Measurements from ENCODE around the gene LRP1. TPM values are rescaled to one million over a fixed set of nuclear protein-coding genes. Genes with fewer than 3 reads are reported as not detected.

Gene LRP1
- total RNA-seq, 1 donor from 2014 or later: 591 TPM

DNA sequence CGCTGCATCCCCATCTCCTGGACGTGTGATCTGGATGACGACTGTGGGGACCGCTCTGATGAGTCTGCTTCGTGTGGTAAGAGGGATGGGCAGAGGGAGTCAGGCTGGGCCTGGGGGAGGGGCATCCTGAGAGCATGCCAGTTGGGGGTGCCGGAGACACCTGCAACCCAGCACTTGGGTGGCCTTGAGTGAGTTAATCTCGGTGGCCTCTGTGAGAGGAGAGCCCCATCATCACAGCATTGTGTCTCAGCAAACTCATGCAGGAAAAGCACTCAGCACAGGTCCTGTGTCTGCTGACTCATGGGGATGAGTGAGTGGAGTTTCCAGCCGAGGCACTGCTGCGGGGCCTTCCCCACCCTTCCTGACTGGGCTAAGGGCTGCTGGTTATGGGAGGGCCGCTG is 38.7 kb downstream of the LRP1 start:
- Mint-ChIP-seq H3K4me1 (ENCODE audit: unreplicated experiment) (peaks cover 16% of the 10 kb centered on the region), H3K9me3 (ENCODE audit: unreplicated experiment) (no peaks in the 10 kb centered on the region), H3K36me3 (ENCODE audit: unreplicated experiment) (peaks cover 69% of the 10 kb centered on the region), H3K27ac (ENCODE audit: unreplicated experiment) (no peak overlapping the region), H3K4me3 (ENCODE audit: unreplicated experiment) (no peak overlapping the region), H3K27me3 (ENCODE audit: unreplicated experiment) (no peaks in the 10 kb centered on the region)
- no peak for DNase-seq (ENCODE audit: extremely low spot score, unreplicated experiment)
- TF ChIP-seq, protein P1, sequence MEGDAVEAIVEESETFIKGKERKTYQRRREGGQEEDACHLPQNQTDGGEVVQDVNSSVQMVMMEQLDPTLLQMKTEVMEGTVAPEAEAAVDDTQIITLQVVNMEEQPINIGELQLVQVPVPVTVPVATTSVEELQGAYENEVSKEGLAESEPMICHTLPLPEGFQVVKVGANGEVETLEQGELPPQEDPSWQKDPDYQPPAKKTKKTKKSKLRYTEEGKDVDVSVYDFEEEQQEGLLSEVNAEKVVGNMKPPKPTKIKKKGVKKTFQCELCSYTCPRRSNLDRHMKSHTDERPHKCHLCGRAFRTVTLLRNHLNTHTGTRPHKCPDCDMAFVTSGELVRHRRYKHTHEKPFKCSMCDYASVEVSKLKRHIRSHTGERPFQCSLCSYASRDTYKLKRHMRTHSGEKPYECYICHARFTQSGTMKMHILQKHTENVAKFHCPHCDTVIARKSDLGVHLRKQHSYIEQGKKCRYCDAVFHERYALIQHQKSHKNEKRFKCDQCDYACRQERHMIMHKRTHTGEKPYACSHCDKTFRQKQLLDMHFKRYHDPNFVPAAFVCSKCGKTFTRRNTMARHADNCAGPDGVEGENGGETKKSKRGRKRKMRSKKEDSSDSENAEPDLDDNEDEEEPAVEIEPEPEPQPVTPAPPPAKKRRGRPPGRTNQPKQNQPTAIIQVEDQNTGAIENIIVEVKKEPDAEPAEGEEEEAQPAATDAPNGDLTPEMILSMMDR (IDR thresholded peaks at IDR 0.05): no peak

DNA sequence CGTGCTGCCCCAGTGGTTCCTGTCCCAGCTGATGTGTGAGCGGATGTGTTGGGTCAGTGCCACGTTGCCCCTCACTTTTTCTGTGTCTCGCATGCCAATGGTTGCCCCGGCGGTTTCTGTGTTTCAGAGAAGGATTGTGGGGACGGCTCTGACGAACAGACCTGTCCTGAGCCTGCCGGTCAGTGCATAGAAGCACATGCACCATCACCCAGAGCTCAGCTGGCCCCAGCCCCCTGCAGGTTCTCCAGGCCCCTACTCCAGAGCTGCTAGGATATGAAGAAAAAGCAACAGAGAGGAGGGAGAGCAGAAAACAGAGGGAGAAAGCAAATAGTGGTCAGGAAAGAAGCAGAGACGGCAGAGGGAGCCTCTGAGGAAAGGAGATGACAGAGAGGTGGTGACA is 39.8 kb downstream of the LRP1 start:
- Mint-ChIP-seq H3K27ac (ENCODE audit: unreplicated experiment) (no peak overlapping the region), H3K4me1 (ENCODE audit: unreplicated experiment) (peaks cover 16% of the 10 kb centered on the region), H3K27me3 (ENCODE audit: unreplicated experiment) (no peaks in the 10 kb centered on the region), H3K4me3 (ENCODE audit: unreplicated experiment) (no peak overlapping the region), H3K9me3 (ENCODE audit: unreplicated experiment) (no peaks in the 10 kb centered on the region), H3K36me3 (ENCODE audit: unreplicated experiment) (peaks cover 68% of the 10 kb centered on the region)
- no peak for DNase-seq (ENCODE audit: extremely low spot score, unreplicated experiment)
- TF ChIP-seq, protein P1 (IDR thresholded peaks at IDR 0.05): no peak

DNA sequence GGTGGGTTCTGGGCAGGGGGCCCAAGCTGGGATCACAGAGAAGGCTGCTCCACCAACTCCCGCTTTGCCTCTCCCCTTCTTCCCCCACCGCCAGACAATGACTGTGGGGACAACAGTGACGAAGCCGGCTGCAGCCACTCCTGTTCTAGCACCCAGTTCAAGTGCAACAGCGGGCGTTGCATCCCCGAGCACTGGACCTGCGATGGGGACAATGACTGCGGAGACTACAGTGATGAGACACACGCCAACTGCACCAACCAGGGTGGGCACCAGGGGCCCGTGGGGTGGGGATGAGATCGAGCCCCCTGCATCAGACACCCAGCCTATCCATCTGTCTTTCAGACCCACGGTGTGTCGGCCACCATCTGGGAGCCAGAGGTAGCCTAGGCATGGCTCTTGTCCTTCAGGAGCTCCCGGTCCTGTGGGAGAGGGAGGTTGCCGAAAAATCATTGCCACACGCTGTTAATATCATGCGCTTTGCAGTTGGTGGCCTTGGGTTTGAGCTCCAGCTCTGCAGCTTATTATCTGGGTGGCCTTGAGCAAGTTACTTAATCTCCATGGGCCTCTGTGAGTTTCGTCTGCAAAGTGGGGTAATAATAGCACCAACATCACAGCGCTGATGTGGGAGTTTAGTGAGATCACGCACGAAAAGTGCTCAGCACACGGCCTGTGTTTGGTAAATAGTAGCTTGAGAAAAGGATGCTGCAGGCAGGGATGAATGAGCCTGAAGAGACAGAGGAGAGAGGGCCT is 40.9 kb downstream of the LRP1 start:
- H3K27me3 Mint-ChIP-seq (ENCODE audit: unreplicated experiment): no peaks in the 10 kb centered on the region
- peaks cover 72% of the 10 kb centered on the region for H3K36me3 Mint-ChIP-seq (ENCODE audit: unreplicated experiment)
- H3K4me1 Mint-ChIP-seq (ENCODE audit: unreplicated experiment): peaks cover 18% of the 10 kb centered on the region
- H3K9me3 Mint-ChIP-seq (ENCODE audit: unreplicated experiment): no peaks in the 10 kb centered on the region
- H3K27ac Mint-ChIP-seq (ENCODE audit: unreplicated experiment): no peak overlapping the region
- no peak for DNase-seq (ENCODE audit: extremely low spot score, unreplicated experiment)
- H3K4me3 Mint-ChIP-seq (ENCODE audit: unreplicated experiment): no peak overlapping the region
- TF ChIP-seq, protein P1 (IDR thresholded peaks at IDR 0.05): no peak

DNA sequence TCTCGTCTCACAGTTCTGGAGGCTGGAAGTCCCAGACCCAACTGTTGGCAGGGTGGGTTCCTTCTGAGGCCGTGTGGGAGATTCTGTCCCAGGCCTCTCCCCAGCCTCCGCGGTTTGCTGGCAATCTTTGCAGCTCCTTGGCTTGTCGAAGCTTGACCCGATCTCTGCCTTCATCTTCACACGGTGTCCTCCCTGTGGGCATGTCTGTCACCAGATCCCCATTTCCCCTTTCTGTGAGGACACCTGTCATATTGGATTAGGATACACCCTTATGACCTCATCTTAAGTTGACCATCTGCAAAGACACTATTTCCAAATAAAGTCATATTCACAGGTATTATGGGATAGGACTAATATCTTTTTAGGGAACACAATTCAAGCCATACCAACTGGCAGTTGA is 41.7 kb downstream of the LRP1 start:
- peaks cover 13% of the 10 kb centered on the region for H3K4me1 Mint-ChIP-seq (ENCODE audit: unreplicated experiment)
- H3K27ac Mint-ChIP-seq (ENCODE audit: unreplicated experiment): no peak overlapping the region
- H3K36me3 Mint-ChIP-seq (ENCODE audit: unreplicated experiment): peaks cover 69% of the 10 kb centered on the region
- no peaks in the 10 kb centered on the region for H3K9me3 Mint-ChIP-seq (ENCODE audit: unreplicated experiment)
- H3K4me3 Mint-ChIP-seq (ENCODE audit: unreplicated experiment): no peak overlapping the region
- H3K27me3 Mint-ChIP-seq (ENCODE audit: unreplicated experiment): no peaks in the 10 kb centered on the region
- TF ChIP-seq, protein P1 (IDR thresholded peaks at IDR 0.05): no peak
- DNase-seq (ENCODE audit: extremely low spot score, unreplicated experiment): no peak

DNA sequence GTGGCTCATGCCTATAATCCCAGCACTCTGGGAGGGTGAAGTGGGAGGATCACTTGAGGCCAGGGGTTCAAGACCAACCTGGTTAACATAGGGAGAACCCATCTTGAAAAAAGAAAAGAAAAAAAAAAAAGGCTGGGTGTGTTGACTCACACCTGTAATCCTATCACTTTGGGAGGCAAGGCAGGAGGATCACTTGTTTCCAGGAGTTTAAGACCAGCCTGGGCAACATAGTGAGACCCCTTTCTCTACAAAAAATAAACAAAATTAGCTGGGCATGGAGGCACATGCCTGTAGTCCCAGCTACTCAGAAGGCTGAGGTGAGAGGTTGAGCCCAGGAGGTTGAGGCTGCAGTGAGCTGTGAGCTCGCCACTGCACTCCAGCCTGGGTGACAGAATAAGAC is 42.1 kb downstream of the LRP1 start:
- peaks cover 65% of the 10 kb centered on the region for H3K36me3 Mint-ChIP-seq (ENCODE audit: unreplicated experiment)
- H3K27ac Mint-ChIP-seq (ENCODE audit: unreplicated experiment): no peak overlapping the region
- no peak for DNase-seq (ENCODE audit: extremely low spot score, unreplicated experiment)
- TF ChIP-seq, protein P1 (IDR thresholded peaks at IDR 0.05): no peak
- no peaks in the 10 kb centered on the region for H3K9me3 Mint-ChIP-seq (ENCODE audit: unreplicated experiment)
- no peak overlapping the region for H3K4me3 Mint-ChIP-seq (ENCODE audit: unreplicated experiment)
- H3K27me3 Mint-ChIP-seq (ENCODE audit: unreplicated experiment): no peaks in the 10 kb centered on the region
- peaks cover 12% of the 10 kb centered on the region for H3K4me1 Mint-ChIP-seq (ENCODE audit: unreplicated experiment)

Measured in osteocyte (in vitro differentiated cells).